Colonic mucosa (tissue), 4 donors: ENCODE data around the gene GLRX2. TPM values are rescaled to one million over a fixed set of nuclear protein-coding genes. Genes with fewer than 3 reads are reported as not detected.

Experiments
- DNase-seq: peaks from one replicate; pipeline ENCODE4 v3.0.0-alpha.2; 2020
- H3K27ac ChIP-seq: fragments of 200-600 bp; one replicate; pipeline ENCODE4 v1.8.0; 2021
- H3K27me3 ChIP-seq: fragments of 200-600 bp; one replicate; pipeline ENCODE4 v1.8.0; 2021
- H3K36me3 ChIP-seq: fragments of 200-600 bp; one replicate; pipeline ENCODE4 v1.8.0; 2021
- H3K4me1 ChIP-seq: fragments of 200-600 bp; one replicate; pipeline ENCODE4 v1.8.0; 2021; ENCODE audit warnings: mild to moderate bottlenecking
- H3K4me3 ChIP-seq: fragments of 200-600 bp; one replicate; pipeline ENCODE4 v1.8.0; 2021
- H3K9ac ChIP-seq, 2 donors: one replicate each; pipeline ENCODE4 v1.7.0; 2013; ENCODE audit warnings: control low read depth in 2 of 2, low read depth in 2 of 2, low read length in 2 of 2
- H3K9me3 ChIP-seq: fragments of 200-600 bp; one replicate; pipeline ENCODE4 v1.8.0; 2021
- CTCF ChIP-seq: fragments of 200-600 bp; IDR thresholded peaks from one replicate; pipeline ENCODE4 v1.8.0; 2022; ENCODE audit warnings: antibody characterized with exemption, mild to moderate bottlenecking
- intact Hi-C: fragments of 100-400 bp; cut with DNase I; formaldehyde crosslinking; loops from one replicate; pipeline ENCODE4 v1.14.1; 2022
- total RNA-seq, 2 donors: library from RNA; stranded (reverse); fragmentation: NEBNext Ultra II Directional in 1 of 2; extraction: Animal tissue kit (Norgen Biotek cat#: 25700) in 1 of 2; gene quantifications; one replicate each; pipeline ENCODE4 v1.2.1, GENCODE V29; 2021
- donor health status: healthy.
- donor health status: DM: no; HTN: no; CAD: no.
- donor health status: DM: no; HTN: no; CAD: no.

GLRX2 gene
- total RNA-seq, 2 donors from 2014 or later = 22.3 to 38.1 TPM

GRCh38 chr1:193115629-193116227 is 10.5 kb upstream of the GLRX2 start:
- TF ChIP-seq CTCF = no peak
- intact Hi-C loops = no loop called here
- Histone ChIP-seq H3K27me3 (no peaks in the 10 kb centered on the region), H3K27ac (no peak overlapping the region), H3K4me1 (no peaks in the 10 kb centered on the region), H3K4me3 (no peak overlapping the region), H3K9ac (no peak overlapping the region), H3K9me3 (no peaks in the 10 kb centered on the region), H3K36me3 (no peaks in the 10 kb centered on the region)
- DNase-seq = no peak

DNA sequence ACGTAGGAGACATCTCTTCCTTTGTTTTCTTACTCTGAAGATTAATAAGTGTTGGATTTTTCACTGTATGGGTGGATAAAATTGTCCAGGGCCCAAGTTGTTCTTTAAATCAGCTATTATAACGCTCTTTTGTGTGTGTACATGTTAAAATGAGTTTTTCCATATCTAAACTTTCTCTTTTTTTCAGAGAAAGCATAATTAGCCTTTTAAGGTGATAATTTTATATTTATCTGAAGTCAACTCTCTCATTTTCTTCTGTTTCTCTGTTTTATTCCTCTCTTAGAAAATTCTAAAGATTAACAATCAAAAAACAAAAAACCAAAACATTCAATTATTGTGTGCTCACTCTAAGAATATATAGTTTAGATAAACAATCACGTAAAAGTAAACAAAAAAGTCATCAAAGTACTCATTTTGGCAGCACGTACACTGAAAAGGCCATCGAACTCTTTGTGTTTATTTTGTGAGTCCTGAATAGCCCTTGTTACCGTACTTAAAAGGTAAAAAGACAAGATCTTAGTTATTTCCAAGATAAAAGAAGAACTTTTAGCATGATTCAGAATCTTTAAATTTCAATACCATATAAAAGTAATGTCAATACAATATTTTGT is 9.4 kb upstream of the GLRX2 start:
- Histone ChIP-seq H3K4me3 (no peak overlapping the region), H3K4me1 (no peaks in the 10 kb centered on the region), H3K9me3 (no peaks in the 10 kb centered on the region), H3K27me3 (no peaks in the 10 kb centered on the region), H3K36me3 (no peaks in the 10 kb centered on the region), H3K27ac (no peak overlapping the region), H3K9ac (no peak overlapping the region)
- intact Hi-C loops = no loop called here
- no peak for TF ChIP-seq CTCF
- no peak for DNase-seq

- TF ChIP-seq CTCF = no peak
- H3K9ac ChIP-seq = no peak overlapping the region
- no peaks in the 10 kb centered on the region for H3K9me3 ChIP-seq
- no peak overlapping the region for H3K27ac ChIP-seq
- DNase-seq = no peak
- no peak overlapping the region for H3K4me3 ChIP-seq
- no peaks in the 10 kb centered on the region for H3K4me1 ChIP-seq
- intact Hi-C loops = no loop called here
- H3K36me3 ChIP-seq = no peaks in the 10 kb centered on the region
- H3K27me3 ChIP-seq = no peaks in the 10 kb centered on the region
These were observed 8.7 kb upstream of the GLRX2 start for GRCh38 chr1:193113992-193114332.

GRCh38 chr1:193113258-193113991 is 8.2 kb upstream of the GLRX2 start:
- H3K27me3 ChIP-seq = no peaks in the 10 kb centered on the region
- no peak overlapping the region for H3K9ac ChIP-seq
- H3K4me1 ChIP-seq = no peaks in the 10 kb centered on the region
- no peak for DNase-seq
- H3K27ac ChIP-seq = no peak overlapping the region
- no peaks in the 10 kb centered on the region for H3K9me3 ChIP-seq
- TF ChIP-seq CTCF = no peak
- no peaks in the 10 kb centered on the region for H3K36me3 ChIP-seq
- intact Hi-C loops = no loop called here
- no peak overlapping the region for H3K4me3 ChIP-seq

GRCh38 chr1:193111641-193112090 is 6.5 kb upstream of the GLRX2 start:
- Histone ChIP-seq H3K4me3 (no peak overlapping the region), H3K4me1 (no peaks in the 10 kb centered on the region), H3K27me3 (no peaks in the 10 kb centered on the region), H3K9ac (no peak overlapping the region), H3K36me3 (no peaks in the 10 kb centered on the region), H3K9me3 (no peaks in the 10 kb centered on the region), H3K27ac (no peak overlapping the region)
- intact Hi-C loops = no loop called here
- TF ChIP-seq CTCF = no peak
- no peak for DNase-seq
